TTC549 (cell line): Measurements from ENCODE around the gene THAP7.
"Not testable (repeated sequence)": the region's sequence is repeated elsewhere in the genome, so short reads cannot be mapped to it uniquely, and the experiment has no call there.

ENCODE experiments used
- FAIRE-seq: peaks from 2 replicates; lab custom pipeline; 2012; peaks lifted over from hg19 to GRCh38; lab: Jason Lieb, UNC

THAP7 gene, protein sequence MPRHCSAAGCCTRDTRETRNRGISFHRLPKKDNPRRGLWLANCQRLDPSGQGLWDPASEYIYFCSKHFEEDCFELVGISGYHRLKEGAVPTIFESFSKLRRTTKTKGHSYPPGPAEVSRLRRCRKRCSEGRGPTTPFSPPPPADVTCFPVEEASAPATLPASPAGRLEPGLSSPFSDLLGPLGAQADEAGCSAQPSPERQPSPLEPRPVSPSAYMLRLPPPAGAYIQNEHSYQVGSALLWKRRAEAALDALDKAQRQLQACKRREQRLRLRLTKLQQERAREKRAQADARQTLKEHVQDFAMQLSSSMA

DNA sequence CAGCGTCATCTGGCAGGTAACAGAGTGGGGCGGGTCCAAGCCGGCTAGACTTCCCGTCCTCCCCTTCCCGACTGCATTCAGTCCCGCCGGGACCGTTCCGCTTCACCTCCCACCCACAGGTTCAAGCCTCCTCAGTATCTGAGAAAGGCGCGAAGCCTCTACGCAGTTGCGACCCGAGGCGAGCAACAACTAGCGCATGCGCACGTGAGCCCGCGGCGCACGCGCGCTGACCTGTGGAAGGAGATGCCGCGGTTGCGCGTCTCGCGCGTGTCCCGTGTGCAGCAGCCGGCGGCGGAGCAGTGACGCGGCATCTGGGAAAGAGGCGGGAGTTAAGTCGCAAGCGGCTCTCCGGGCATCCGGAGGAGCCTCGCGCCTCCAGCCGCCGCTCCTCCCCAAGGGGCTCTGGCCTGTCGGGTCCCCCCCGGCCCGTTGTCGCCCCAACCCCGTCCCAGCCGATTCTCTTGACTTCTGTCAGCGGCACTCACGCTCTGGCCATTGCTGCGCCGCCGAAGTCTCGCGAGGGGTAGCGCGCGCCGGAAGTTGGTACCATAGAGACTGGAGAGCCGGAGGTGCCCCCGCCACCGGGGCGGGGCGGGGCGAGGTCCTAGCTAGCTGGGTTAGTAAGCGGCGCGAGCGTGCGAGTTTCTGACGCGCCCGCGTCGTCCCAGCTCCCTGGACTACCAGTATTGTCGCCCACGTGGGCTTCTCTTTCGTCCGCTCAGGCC, at the start of gene THAP7:
TSS of gene THAP7 (minus strand) at position 518 of the 725 bp plus-strand sequence. CDS start at position 311, 207 bp downstream.
- FAIRE-seq = no peak

- FAIRE-seq = no peak
Observed at GRCh38 chr22:21051145-21051830, 49.4 kb upstream of the THAP7 start.

- FAIRE-seq = not testable (repeated sequence)
Observed at GRCh38 chr22:21048965-21049364, 47.0 kb upstream of the THAP7 start.

- not testable (repeated sequence) for FAIRE-seq
Observed at GRCh38 chr22:21048448-21048847, 46.5 kb upstream of the THAP7 start.

GRCh38 chr22:21047730-21048129, 45.8 kb upstream of the THAP7 start:
- FAIRE-seq = no peak

DNA sequence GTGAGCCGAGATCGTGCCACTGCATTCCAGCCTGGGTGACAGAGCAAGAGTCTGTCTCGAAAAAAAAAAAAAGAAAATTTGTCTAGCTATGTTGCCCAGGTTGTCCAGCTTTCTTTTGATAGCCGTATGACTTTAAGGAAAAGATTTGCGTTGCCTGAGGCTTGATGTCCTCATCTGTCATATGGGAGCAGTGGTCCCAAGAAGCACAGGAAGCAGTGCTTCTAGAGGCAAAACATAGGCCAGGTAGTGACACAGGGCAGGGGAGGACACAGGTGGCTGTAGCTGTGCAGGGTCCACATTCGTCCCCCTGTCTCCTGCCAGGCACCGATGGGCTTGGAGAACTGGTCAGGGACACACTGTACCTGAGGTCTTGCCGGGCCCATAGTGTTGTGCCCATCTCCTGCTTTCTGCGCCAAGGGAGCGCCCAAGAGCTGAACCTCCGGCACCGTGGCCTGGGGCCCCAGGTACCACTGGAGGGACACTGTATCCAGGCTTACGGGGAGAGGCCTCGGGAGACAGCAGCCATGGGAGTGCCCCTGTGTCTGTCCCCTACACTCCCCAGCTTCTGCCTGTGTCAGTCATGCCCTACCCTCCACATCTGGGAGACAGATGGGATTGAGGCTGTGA, 45.2 kb upstream of the THAP7 start:
- no peak for FAIRE-seq

DNA sequence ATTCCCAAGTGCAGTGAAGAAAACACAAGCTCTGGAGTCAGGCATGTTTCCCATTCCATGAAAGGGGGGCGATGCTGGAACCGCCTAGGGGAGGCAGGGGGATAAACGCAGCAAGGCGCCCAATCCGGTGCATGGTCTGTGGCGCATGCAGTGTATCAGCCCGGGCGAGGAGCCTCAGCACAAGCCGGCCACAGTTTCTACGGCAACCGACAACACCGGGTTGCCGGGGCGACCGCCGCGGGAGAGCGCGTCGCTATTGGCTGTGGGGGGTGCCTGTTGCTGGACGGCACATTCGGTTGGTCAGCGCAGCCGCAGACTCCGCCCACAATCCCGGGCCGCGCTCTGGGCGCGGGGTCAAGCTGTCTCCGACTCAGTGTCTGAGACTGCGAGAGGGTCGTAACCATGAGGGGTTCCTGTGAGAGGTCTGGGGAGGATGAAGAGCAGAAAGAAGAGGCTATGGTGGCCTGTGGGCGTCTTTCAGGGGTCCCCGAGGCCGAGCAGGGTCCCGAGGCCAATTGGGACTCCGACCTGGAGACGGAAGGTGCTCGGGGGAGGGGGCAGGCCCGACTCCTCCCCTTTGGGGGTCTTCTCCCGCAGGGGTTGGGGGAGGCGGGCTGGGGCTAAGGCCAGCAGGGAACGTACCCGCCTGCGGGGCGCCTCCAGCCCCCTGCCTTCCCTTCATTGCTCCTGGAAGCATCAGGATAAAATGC, 43.8 kb upstream of the THAP7 start, which contains the start of gene LRRC74B:
TSS of gene LRRC74B (plus strand) at position 362 of the 710 bp plus-strand sequence. CDS start at position 403, 41 bp downstream.
- FAIRE-seq = no peak

DNA sequence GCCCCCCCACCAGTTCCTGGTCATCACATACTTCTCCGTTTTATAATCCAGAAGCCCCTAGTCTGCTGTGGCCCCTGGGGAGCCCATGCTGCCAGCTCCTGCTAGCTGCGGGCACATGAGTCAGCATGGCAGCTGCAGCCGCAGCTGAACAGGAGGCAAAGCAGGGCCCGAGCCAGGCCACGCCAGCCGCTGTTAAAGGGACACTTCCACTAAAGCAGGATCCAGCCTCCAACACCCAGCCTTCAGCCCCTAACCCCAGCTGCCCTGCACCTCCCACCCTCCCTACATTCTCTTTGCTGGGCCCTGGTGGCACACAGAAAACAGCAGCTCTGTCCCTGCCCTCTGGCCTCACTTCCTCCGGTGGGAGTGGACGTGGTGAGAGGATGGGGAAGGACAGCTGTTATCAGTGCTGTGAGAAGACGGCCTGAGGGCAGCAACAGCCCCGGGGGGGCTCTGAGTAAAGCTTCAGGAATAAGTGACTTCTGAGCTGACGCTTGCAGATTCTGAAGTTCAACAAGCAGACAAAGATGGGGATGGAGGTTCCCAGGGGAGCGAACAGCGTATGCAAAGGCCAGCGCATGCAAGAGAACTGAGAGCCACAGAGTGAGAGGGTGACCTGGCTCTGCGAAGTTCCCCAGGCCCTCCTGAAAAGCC, 43.1 kb upstream of the THAP7 start:
- FAIRE-seq = no peak

GRCh38 chr22:21043860-21044535, 42.1 kb upstream of the THAP7 start:
- no peak for FAIRE-seq

- no peak for FAIRE-seq
Observed at GRCh38 chr22:21042978-21043859, 41.3 kb upstream of the THAP7 start.

DNA sequence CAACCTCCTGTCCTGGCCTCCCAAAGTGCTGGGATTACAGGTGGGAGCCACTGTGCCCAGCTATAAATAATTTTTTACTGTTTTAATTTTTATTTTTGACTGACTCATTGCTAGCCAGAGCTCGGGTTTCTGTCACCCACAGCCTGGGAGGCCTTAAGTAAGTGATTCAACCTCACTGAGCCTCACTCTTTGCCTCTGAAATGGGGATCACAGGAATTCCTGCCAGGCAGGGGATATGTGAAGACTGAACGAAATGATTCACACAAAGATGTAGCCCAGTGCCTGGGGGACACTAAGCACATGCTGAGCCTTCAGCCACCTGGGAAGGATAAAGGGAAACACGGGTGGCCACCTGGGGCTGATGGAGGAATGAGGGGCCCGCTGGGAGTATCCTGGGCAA, 40.0 kb upstream of the THAP7 start:
- FAIRE-seq = no peak

GRCh38 chr22:21039158-21039557, 37.2 kb upstream of the THAP7 start:
- FAIRE-seq = not testable (repeated sequence)

GRCh38 chr22:21038405-21038804, 36.5 kb upstream of the THAP7 start:
- no peak for FAIRE-seq

DNA sequence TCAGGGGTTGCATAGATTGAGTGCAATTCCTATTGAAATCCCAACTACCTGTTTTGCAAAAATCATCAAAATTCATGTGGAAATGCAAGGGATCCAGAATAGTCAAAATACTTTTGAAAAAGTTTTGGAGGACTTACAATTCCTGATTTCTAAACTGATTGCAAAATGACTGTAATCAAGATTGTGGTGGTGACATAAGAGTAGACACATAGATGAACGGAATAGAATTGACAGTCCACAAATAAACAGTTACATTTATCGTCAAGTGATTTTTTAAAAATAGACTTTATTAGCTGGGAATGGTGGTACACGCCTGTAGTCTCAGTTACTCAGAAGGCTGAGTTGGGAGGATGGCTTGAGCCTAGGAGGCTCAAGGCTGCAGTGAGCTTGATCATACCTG, 33.1 kb upstream of the THAP7 start:
- FAIRE-seq = no peak

DNA sequence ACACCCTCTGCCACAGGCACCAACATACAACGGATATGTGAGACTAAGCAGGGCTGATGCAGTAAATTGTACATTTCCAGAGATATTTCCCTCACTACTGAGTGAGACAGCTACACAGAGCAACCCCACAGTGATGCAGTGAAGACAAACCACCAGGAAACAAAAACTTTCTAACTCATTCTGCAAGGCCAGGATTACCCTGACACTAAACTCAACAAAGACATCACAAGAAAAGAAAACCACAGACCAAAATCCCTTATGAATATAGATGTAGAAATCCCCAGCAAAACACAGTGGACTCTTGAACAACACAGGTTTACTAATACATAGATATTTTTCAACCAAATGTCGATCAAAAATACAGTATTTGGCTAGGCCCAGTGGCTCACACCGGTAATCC, 32.0 kb upstream of the THAP7 start:
- FAIRE-seq = no peak

DNA sequence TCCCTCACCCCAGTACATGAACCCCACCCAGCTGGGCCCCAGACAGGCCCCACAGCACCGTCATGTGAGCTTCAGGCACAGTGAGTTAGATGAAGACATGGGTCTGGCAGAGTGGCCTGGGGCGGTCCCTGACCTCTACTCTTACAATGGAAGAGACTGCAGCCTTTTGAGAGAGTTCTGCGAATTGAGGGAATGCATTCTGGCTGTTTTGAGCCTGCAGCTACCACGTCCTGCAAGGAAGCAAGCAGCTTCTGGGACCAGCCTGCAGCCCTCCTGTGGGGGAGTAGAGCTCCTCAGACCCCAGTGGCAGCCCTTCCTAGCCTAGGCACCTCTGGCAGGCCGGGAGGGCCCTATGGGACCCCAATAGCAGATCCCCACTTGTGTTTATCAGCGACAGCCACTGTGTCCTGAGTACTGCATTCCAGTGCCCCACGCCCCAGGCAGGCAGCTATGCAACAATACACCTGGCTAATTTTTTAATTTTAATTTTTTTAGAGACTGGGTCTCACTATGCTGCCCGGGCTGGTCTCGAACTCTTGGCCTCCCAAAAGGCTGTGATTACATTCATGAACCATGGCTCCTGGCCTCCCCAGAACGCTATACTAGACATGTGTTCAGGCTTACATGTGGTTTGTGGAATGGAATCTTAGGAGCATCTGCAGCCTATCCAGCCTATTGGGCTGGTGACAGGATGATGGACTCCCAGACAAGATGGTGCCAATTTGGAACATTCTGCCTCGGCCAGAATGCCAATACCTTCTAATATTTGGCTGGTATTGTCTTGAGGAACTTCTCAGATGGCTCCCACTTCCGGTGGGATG, 31.2 kb upstream of the THAP7 start:
- FAIRE-seq = no peak

DNA sequence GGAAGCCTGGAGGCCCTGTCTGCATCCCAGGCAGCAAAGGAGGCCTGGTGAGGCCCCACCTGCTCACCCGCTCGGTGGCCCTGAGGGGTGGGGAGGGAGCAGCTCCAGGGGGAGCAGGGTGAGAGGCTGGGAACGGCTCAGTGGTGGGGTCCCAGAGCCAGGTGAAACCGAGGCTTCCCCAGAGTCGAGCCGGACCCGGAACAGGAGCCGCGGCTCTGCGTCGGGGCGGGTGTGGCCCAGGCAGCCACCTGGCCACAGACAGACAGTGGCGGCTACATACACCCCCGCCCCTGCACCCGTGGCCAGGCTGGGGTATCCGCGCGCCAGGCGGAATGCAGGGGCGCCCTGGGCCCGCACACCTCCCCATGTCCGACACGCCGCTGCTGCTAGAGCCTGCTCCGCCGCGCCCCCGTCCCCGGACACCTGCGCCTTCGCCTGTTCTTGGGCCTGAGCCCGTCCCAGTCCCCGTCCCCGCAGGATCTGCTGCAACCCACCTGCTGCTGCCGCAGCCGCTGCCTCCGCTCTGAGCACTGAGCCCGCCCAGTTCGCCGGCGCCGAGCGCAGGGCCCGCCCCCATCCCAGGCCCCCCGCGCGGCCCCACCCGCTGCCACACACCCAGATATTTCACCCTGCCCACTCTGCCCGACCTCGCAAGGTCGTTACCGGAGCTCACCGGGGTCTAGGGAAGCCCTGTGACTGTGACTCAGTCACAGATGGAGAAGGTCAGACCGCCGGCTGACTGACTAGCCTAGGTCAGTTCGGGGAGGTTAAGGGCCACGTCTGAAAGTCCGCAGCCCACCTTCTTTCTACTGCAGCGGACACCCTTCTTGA, 30.3 kb upstream of the THAP7 start, which contains the start of gene SLC7A4:
TSS of gene SLC7A4 (minus strand) at position 525 of the 831 bp plus-strand sequence. CDS start 749 bp downstream, outside the sequence.
- FAIRE-seq = no peak

DNA sequence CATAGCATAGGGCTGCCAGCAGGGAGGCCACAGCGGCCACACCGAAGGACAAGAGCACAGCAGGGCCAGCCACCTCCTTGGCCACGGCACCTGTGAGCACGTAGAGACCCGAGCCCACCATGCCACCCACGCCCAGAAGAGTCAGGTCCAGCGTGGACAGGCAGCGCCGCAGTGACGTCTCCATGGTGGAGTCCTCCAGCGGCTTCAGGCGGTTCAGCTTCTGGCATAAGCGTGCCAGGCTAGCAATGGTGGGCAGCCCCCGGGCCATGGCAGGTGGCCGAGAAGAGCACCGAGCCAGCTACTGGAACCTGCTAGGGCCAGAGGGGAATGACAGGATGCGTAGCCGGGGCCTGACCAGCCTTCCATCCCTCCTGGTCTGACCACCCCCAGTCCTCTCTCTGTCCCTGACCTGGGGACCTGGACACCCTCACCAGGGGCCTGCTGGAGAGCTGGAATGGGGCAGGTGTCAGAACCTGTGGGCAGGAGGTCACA, 29.7 kb upstream of the THAP7 start:
- FAIRE-seq = no peak
